ENCODE data around the gene KCNQ1. TPM values are rescaled to one million over a fixed set of nuclear protein-coding genes. Genes with fewer than 3 reads are reported as not detected.

KCNQ1 gene
- total RNA-seq, 1 experiment from 2014 or later: 2.5 TPM

DNA sequence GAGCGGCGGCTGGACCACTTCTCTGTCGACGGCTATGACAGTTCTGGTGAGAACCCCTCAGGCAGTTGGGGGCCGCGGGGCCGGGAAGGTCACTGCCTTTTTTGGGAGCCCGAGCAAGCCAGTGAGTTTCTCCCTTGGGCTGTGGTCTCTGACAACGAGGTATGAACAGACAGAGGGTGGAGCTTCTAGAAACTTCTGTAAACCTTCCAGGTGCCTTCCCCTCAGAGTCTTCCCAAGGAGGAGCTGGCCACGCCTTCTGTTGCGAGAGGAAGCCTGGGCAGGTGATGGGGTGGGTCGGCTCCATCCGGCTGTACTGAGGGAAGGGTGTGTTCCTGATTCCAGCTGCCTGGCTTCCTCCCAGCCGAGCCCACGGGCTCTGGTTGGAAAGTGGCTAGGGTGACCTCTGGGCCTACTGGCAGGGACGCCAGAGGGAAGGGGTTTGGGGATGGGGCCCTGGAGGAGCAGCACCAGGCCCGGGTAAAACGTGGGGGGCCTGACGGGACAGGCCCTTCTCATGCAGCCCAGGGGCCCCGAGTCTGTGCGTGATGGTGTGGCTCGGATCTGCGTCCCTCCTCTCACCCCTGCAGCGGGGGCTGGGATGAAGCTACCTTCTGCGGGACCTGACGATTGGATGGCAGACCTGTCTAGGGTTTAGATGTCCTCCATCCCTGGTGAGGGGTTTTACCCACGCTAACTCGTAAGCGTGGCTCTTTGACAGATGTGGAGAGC, 144.2 kb downstream of the KCNQ1 start:
- ATAC-seq (no peak), DNase-seq (ENCODE audit: low spot score) (no peak)
- H3K27me3 Mint-ChIP-seq (ENCODE audit: low read depth): peaks cover 78% of the 10 kb centered on the region; the same call in 1 of the 2 replicates
- CTCF ChIA-PET: no interaction called here
- H3K9me3 Mint-ChIP-seq: no peaks in the 10 kb centered on the region
- no peaks in the 10 kb centered on the region for H3K4me1 Mint-ChIP-seq
- POLR2A ChIA-PET: no interaction called here
- H3K4me3 Mint-ChIP-seq: no peak overlapping the region
- H3K36me3 Mint-ChIP-seq: no peaks in the 10 kb centered on the region
- no peak overlapping the region for H3K27ac Mint-ChIP-seq
- no peak for TF ChIP-seq ZBTB21 (CRISPR knock-in tag; IDR thresholded peaks at IDR 0.05; ENCODE audit: borderline replicate concordance)
- TF ChIP-seq, protein P1, sequence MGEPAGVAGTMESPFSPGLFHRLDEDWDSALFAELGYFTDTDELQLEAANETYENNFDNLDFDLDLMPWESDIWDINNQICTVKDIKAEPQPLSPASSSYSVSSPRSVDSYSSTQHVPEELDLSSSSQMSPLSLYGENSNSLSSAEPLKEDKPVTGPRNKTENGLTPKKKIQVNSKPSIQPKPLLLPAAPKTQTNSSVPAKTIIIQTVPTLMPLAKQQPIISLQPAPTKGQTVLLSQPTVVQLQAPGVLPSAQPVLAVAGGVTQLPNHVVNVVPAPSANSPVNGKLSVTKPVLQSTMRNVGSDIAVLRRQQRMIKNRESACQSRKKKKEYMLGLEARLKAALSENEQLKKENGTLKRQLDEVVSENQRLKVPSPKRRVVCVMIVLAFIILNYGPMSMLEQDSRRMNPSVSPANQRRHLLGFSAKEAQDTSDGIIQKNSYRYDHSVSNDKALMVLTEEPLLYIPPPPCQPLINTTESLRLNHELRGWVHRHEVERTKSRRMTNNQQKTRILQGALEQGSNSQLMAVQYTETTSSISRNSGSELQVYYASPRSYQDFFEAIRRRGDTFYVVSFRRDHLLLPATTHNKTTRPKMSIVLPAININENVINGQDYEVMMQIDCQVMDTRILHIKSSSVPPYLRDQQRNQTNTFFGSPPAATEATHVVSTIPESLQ (CRISPR knock-in tag; IDR thresholded peaks at IDR 0.05): no peak
- no peak for TF ChIP-seq ZNF121 (CRISPR knock-in tag; IDR thresholded peaks at IDR 0.05)
- TF ChIP-seq, protein P2, sequence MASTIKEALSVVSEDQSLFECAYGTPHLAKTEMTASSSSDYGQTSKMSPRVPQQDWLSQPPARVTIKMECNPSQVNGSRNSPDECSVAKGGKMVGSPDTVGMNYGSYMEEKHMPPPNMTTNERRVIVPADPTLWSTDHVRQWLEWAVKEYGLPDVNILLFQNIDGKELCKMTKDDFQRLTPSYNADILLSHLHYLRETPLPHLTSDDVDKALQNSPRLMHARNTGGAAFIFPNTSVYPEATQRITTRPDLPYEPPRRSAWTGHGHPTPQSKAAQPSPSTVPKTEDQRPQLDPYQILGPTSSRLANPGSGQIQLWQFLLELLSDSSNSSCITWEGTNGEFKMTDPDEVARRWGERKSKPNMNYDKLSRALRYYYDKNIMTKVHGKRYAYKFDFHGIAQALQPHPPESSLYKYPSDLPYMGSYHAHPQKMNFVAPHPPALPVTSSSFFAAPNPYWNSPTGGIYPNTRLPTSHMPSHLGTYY (CRISPR knock-in tag; IDR thresholded peaks at IDR 0.05): no peak
- TF ChIP-seq ZNF317 (CRISPR knock-in tag; IDR thresholded peaks at IDR 0.05; ENCODE audit: borderline replicate concordance, low read depth): no peak
- TF ChIP-seq, protein P3, sequence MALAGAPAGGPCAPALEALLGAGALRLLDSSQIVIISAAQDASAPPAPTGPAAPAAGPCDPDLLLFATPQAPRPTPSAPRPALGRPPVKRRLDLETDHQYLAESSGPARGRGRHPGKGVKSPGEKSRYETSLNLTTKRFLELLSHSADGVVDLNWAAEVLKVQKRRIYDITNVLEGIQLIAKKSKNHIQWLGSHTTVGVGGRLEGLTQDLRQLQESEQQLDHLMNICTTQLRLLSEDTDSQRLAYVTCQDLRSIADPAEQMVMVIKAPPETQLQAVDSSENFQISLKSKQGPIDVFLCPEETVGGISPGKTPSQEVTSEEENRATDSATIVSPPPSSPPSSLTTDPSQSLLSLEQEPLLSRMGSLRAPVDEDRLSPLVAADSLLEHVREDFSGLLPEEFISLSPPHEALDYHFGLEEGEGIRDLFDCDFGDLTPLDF (CRISPR knock-in tag; IDR thresholded peaks at IDR 0.05): no peak
- no peak for TF ChIP-seq ETV6 (CRISPR knock-in tag; IDR thresholded peaks at IDR 0.05)
- TF ChIP-seq KAT7 (CRISPR knock-in tag; IDR thresholded peaks at IDR 0.05; ENCODE audit: borderline replicate concordance): no peak
- TF ChIP-seq, protein P4, sequence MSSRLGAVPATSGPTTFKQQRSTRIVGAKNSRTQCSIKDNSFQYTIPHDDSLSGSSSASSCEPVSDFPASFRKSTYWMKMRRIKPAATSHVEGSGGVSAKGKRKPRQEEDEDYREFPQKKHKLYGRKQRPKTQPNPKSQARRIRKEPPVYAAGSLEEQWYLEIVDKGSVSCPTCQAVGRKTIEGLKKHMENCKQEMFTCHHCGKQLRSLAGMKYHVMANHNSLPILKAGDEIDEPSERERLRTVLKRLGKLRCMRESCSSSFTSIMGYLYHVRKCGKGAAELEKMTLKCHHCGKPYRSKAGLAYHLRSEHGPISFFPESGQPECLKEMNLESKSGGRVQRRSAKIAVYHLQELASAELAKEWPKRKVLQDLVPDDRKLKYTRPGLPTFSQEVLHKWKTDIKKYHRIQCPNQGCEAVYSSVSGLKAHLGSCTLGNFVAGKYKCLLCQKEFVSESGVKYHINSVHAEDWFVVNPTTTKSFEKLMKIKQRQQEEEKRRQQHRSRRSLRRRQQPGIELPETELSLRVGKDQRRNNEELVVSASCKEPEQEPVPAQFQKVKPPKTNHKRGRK (CRISPR knock-in tag; IDR thresholded peaks at IDR 0.05; ENCODE audit: borderline replicate concordance): no peak
- no peak for TF ChIP-seq RELA (CRISPR knock-in tag; IDR thresholded peaks at IDR 0.05; ENCODE audit: borderline replicate concordance)
- TF ChIP-seq NR3C1 (CRISPR knock-in tag; conservative IDR thresholded peaks at IDR 0.05; ENCODE audit: low read depth): no peak
- TF ChIP-seq MXD4 (CRISPR knock-in tag; IDR thresholded peaks at IDR 0.05; ENCODE audit: borderline replicate concordance): no peak
- TF ChIP-seq, protein P5, sequence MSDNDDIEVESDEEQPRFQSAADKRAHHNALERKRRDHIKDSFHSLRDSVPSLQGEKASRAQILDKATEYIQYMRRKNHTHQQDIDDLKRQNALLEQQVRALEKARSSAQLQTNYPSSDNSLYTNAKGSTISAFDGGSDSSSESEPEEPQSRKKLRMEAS (CRISPR knock-in tag; IDR thresholded peaks at IDR 0.05): no peak
- no peak for TF ChIP-seq ZNF263 (CRISPR knock-in tag; IDR thresholded peaks at IDR 0.05; ENCODE audit: low read depth)
- TF ChIP-seq SMAD4 (CRISPR knock-in tag; IDR thresholded peaks at IDR 0.05): no peak
- no peak for TF ChIP-seq TEAD4 (CRISPR knock-in tag; IDR thresholded peaks at IDR 0.05)
- TF ChIP-seq, protein P6, sequence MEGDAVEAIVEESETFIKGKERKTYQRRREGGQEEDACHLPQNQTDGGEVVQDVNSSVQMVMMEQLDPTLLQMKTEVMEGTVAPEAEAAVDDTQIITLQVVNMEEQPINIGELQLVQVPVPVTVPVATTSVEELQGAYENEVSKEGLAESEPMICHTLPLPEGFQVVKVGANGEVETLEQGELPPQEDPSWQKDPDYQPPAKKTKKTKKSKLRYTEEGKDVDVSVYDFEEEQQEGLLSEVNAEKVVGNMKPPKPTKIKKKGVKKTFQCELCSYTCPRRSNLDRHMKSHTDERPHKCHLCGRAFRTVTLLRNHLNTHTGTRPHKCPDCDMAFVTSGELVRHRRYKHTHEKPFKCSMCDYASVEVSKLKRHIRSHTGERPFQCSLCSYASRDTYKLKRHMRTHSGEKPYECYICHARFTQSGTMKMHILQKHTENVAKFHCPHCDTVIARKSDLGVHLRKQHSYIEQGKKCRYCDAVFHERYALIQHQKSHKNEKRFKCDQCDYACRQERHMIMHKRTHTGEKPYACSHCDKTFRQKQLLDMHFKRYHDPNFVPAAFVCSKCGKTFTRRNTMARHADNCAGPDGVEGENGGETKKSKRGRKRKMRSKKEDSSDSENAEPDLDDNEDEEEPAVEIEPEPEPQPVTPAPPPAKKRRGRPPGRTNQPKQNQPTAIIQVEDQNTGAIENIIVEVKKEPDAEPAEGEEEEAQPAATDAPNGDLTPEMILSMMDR (IDR thresholded peaks at IDR 0.05): no peak
- TF ChIP-seq, protein P7, sequence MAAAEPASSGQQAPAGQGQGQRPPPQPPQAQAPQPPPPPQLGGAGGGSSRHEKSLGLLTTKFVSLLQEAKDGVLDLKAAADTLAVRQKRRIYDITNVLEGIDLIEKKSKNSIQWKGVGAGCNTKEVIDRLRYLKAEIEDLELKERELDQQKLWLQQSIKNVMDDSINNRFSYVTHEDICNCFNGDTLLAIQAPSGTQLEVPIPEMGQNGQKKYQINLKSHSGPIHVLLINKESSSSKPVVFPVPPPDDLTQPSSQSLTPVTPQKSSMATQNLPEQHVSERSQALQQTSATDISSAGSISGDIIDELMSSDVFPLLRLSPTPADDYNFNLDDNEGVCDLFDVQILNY (CRISPR knock-in tag; IDR thresholded peaks at IDR 0.05): no peak
- TF ChIP-seq, protein P8, sequence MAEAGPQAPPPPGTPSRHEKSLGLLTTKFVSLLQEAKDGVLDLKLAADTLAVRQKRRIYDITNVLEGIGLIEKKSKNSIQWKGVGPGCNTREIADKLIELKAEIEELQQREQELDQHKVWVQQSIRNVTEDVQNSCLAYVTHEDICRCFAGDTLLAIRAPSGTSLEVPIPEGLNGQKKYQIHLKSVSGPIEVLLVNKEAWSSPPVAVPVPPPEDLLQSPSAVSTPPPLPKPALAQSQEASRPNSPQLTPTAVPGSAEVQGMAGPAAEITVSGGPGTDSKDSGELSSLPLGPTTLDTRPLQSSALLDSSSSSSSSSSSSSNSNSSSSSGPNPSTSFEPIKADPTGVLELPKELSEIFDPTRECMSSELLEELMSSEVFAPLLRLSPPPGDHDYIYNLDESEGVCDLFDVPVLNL (CRISPR knock-in tag; IDR thresholded peaks at IDR 0.05; ENCODE audit: borderline replicate concordance, low read depth): no peak

All from WTC11 (cell line).